ENCODE measurements around the gene RDH12. TPM values are rescaled to one million over a fixed set of nuclear protein-coding genes. Genes with fewer than 3 reads are reported as not detected.

Gene RDH12
- polyA plus RNA-seq, 1 donor from 2014 or later, result not detected

DNA sequence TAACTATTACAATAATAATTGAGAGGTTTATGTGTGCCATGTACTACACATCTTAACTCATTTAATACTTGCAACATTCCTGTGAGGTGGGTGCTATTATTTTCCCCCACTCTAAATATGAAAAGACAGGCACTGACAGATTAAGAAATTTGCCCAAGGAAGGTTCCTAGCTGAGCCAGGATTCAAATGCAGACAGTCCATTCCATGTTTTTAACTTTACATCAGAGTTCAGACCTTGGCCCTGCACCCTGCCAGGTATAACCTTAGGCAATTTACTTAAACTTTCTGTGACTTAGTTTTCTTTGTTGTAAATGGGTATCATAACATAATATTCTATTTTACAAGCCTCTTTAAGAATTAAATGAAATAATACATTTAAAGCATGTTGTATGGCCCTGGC, 26.6 kb downstream of the RDH12 start:
- Histone ChIP-seq H3K9me2 (ENCODE audit: insufficient read depth, low read length) (no peaks in the 10 kb centered on the region), H3K4me2 (ENCODE audit: low read length) (no peak overlapping the region), H3K27me3 (ENCODE audit: insufficient read depth, low read depth, low read length) (no peaks in the 10 kb centered on the region)

DNA sequence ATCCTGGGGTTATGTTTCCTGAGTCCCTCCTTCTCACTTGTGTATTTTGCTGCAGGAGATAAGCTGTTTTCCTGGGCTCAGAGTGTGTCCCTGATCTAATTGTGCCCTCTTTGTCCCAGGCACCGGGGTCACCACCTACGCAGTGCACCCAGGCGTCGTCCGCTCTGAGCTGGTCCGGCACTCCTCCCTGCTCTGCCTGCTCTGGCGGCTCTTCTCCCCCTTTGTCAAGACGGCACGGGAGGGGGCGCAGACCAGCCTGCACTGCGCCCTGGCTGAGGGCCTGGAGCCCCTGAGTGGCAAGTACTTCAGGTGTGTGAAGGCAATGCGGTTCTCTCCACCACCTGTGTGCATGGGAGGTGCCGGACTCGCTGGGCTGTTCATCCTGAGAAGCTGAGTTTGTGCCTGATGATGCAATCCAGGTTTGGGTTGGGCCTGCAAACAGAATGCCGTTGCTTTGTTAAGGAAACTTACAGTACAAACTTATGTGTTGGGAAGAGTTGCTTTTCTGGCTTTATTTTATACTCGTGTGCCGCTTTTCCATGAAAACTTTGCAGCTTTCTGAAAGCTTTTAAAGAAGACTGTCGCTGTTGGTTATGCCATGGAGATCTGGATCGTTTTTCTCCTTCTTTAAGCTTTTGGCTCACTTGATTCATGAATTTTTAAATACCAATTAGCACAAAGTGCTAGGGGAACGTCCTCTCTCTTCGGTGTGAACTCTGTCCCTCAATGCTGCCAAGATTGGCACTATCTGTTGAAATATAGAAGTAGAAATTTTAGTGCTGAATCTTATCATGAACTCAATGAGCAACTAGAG, 27.6 kb downstream of the RDH12 start:
- no peaks in the 10 kb centered on the region for H3K79me2 ChIP-seq (replicated peaks; ENCODE audit: insufficient read depth, low read length)
- no peak for TF ChIP-seq POLR2AphosphoS5 (IDR thresholded peaks at IDR 0.05)
- TF ChIP-seq EP300 (conservative IDR thresholded peaks at IDR 0.05; ENCODE audit: poor library complexity, severe bottlenecking), result no peak
- no peak for TF ChIP-seq MXI1 (conservative IDR thresholded peaks at IDR 0.05; ENCODE audit: poor library complexity, severe bottlenecking)
- TF ChIP-seq RAD21 (conservative IDR thresholded peaks at IDR 0.05), result no peak
- TF ChIP-seq EZH2 (IDR thresholded peaks at IDR 0.05; ENCODE audit: borderline replicate concordance, insufficient read depth, low read length, poor library complexity, severe bottlenecking), result no peak
- no peak for TF ChIP-seq TAF1 (IDR thresholded peaks at IDR 0.05; ENCODE audit: low read depth)
- H4K20me1 ChIP-seq (ENCODE audit: insufficient read depth), result no peaks in the 10 kb centered on the region
- no peak overlapping the region for H3K4me3 ChIP-seq (ENCODE audit: low read length)
- no peaks in the 10 kb centered on the region for H3K36me3 ChIP-seq (ENCODE audit: insufficient read depth, low read length)
- no peak overlapping the region for H3K4me2 ChIP-seq (ENCODE audit: low read length)
- no peak overlapping the region for H2AFZ ChIP-seq (ENCODE audit: low read depth, low read length)
- H3K27me3 ChIP-seq (ENCODE audit: insufficient read depth, low read depth, low read length), result no peaks in the 10 kb centered on the region
- no peaks in the 10 kb centered on the region for H3K9me2 ChIP-seq (ENCODE audit: insufficient read depth, low read length)
- H3K9me3 ChIP-seq (ENCODE audit: low read length), result no peaks in the 10 kb centered on the region
- H3K27ac ChIP-seq (ENCODE audit: low read length), result no peak overlapping the region
- no peak overlapping the region for H3K9ac ChIP-seq (ENCODE audit: low read length)
- no peaks in the 10 kb centered on the region for H3F3A ChIP-seq (ENCODE audit: insufficient read depth, low read length, poor library complexity, severe bottlenecking)

More for the DNA sequence above, 26.6 kb downstream of the RDH12 start:
- Histone ChIP-seq H2AFZ (ENCODE audit: low read depth, low read length) (no peak overlapping the region), H3K9me3 (ENCODE audit: low read length) (no peaks in the 10 kb centered on the region), H3F3A (ENCODE audit: insufficient read depth, low read length, poor library complexity, severe bottlenecking) (no peaks in the 10 kb centered on the region), H3K27ac (ENCODE audit: low read length) (no peak overlapping the region), H3K36me3 (ENCODE audit: insufficient read depth, low read length) (no peaks in the 10 kb centered on the region), H3K79me2 (replicated peaks; ENCODE audit: insufficient read depth, low read length) (no peaks in the 10 kb centered on the region), H3K9ac (ENCODE audit: low read length) (no peak overlapping the region), H3K4me3 (ENCODE audit: low read length) (no peak overlapping the region), H4K20me1 (ENCODE audit: insufficient read depth) (no peaks in the 10 kb centered on the region)
- no peak for TF ChIP-seq MXI1 (conservative IDR thresholded peaks at IDR 0.05; ENCODE audit: poor library complexity, severe bottlenecking)

DNA sequence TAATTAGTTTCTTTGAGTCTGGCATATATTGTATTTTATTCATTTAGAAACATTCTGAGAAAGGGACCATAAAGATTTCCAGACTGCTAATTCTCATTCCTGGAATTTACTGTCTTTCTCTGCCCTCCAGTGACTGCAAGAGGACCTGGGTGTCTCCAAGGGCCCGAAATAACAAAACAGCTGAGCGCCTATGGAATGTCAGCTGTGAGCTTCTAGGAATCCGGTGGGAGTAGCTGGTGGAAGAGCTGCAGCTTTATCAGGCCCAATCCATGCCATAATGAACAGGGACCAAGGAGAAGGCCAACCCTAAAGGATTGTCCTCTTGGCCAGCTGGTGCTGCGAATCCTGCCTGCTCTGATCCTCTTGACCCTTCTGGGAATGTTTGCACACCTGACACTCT, 31.9 kb downstream of the RDH12 start:
- no peaks in the 10 kb centered on the region for H3F3A ChIP-seq (ENCODE audit: insufficient read depth, low read length, poor library complexity, severe bottlenecking)
- no peaks in the 10 kb centered on the region for H3K27me3 ChIP-seq (ENCODE audit: insufficient read depth, low read depth, low read length)
- H3K4me3 ChIP-seq (ENCODE audit: low read length), result no peak overlapping the region
- H2AFZ ChIP-seq (ENCODE audit: low read depth, low read length), result no peak overlapping the region
- TF ChIP-seq EP300 (conservative IDR thresholded peaks at IDR 0.05; ENCODE audit: poor library complexity, severe bottlenecking), result no peak
- no peak for TF ChIP-seq POLR2AphosphoS5 (IDR thresholded peaks at IDR 0.05)
- TF ChIP-seq, protein P1, sequence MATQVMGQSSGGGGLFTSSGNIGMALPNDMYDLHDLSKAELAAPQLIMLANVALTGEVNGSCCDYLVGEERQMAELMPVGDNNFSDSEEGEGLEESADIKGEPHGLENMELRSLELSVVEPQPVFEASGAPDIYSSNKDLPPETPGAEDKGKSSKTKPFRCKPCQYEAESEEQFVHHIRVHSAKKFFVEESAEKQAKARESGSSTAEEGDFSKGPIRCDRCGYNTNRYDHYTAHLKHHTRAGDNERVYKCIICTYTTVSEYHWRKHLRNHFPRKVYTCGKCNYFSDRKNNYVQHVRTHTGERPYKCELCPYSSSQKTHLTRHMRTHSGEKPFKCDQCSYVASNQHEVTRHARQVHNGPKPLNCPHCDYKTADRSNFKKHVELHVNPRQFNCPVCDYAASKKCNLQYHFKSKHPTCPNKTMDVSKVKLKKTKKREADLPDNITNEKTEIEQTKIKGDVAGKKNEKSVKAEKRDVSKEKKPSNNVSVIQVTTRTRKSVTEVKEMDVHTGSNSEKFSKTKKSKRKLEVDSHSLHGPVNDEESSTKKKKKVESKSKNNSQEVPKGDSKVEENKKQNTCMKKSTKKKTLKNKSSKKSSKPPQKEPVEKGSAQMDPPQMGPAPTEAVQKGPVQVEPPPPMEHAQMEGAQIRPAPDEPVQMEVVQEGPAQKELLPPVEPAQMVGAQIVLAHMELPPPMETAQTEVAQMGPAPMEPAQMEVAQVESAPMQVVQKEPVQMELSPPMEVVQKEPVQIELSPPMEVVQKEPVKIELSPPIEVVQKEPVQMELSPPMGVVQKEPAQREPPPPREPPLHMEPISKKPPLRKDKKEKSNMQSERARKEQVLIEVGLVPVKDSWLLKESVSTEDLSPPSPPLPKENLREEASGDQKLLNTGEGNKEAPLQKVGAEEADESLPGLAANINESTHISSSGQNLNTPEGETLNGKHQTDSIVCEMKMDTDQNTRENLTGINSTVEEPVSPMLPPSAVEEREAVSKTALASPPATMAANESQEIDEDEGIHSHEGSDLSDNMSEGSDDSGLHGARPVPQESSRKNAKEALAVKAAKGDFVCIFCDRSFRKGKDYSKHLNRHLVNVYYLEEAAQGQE (IDR thresholded peaks at IDR 0.05; ENCODE audit: borderline replicate concordance), result no peak
- TF ChIP-seq RAD21 (conservative IDR thresholded peaks at IDR 0.05), result no peak
- TF ChIP-seq TAF1 (IDR thresholded peaks at IDR 0.05; ENCODE audit: low read depth), result no peak
- no peak for TF ChIP-seq SMC3 (conservative IDR thresholded peaks at IDR 0.05; ENCODE audit: poor library complexity)
- TF ChIP-seq, protein P2, sequence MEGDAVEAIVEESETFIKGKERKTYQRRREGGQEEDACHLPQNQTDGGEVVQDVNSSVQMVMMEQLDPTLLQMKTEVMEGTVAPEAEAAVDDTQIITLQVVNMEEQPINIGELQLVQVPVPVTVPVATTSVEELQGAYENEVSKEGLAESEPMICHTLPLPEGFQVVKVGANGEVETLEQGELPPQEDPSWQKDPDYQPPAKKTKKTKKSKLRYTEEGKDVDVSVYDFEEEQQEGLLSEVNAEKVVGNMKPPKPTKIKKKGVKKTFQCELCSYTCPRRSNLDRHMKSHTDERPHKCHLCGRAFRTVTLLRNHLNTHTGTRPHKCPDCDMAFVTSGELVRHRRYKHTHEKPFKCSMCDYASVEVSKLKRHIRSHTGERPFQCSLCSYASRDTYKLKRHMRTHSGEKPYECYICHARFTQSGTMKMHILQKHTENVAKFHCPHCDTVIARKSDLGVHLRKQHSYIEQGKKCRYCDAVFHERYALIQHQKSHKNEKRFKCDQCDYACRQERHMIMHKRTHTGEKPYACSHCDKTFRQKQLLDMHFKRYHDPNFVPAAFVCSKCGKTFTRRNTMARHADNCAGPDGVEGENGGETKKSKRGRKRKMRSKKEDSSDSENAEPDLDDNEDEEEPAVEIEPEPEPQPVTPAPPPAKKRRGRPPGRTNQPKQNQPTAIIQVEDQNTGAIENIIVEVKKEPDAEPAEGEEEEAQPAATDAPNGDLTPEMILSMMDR (IDR thresholded peaks at IDR 0.05; ENCODE audit: poor library complexity, severe bottlenecking), result no peak
- no peak for TF ChIP-seq MXI1 (conservative IDR thresholded peaks at IDR 0.05; ENCODE audit: poor library complexity, severe bottlenecking)
- no peak for TF ChIP-seq EZH2 (IDR thresholded peaks at IDR 0.05; ENCODE audit: borderline replicate concordance, insufficient read depth, low read length, poor library complexity, severe bottlenecking)
- H3K79me2 ChIP-seq (replicated peaks; ENCODE audit: insufficient read depth, low read length), result no peaks in the 10 kb centered on the region
- no peak overlapping the region for H3K27ac ChIP-seq (ENCODE audit: low read length)
- H3K4me2 ChIP-seq (ENCODE audit: low read length), result no peak overlapping the region
- no peaks in the 10 kb centered on the region for H4K20me1 ChIP-seq (ENCODE audit: insufficient read depth)
- no peaks in the 10 kb centered on the region for H3K9me2 ChIP-seq (ENCODE audit: insufficient read depth, low read length)
- no peaks in the 10 kb centered on the region for H3K36me3 ChIP-seq (ENCODE audit: insufficient read depth, low read length)
- H3K9ac ChIP-seq (ENCODE audit: low read length), result no peak overlapping the region
- no peaks in the 10 kb centered on the region for H3K9me3 ChIP-seq (ENCODE audit: low read length)

Measured in neural cell (in vitro differentiated cells).